GM18951 (cell line): ENCODE data around the gene RSBN1.

Source experiments
- POLR2A ChIP-seq: IDR thresholded peaks from 4 replicates; pipeline ENCODE4 v1.6.1; 2011; ENCODE audit warnings: mild to moderate bottlenecking; ENCODE audit not compliant: insufficient read length, insufficient read depth; ENCODE audit errors: extremely low read depth
- in situ Hi-C: fragments of 300-500 bp; cut with MboI; formaldehyde crosslinking; loops from one replicate; pipeline ENCODE4 v1.12.0; 2022; ENCODE audit warnings: low sequenced_read_pairs, mixed read lengths, inconsistent platforms; ENCODE audit not compliant: unreplicated experiment

RSBN1 gene

GRCh38 chr1:113846391-113847035 is 34.2 kb upstream of the RSBN1 start:
- in situ Hi-C loops = no loop called here
- TF ChIP-seq POLR2A = no peak

- in situ Hi-C loops = loop anchor here (10.0 kb wide), 1 partner anchor 68 kb away; the partner anchor contains the start of genes AP4B1 and DCLRE1B
- TF ChIP-seq POLR2A = no peak
Observed at GRCh38 chr1:113836534-113836933, 24.3 kb upstream of the RSBN1 start.

- no peak for TF ChIP-seq POLR2A
- in situ Hi-C loops = loop anchor here (10.0 kb wide), 1 partner anchor 69 kb away; the partner anchor contains the start of genes AP4B1 and DCLRE1B
Observed at GRCh38 chr1:113835686-113836290, 23.5 kb upstream of the RSBN1 start.

- no peak for TF ChIP-seq POLR2A
- in situ Hi-C loops = loop anchor here (10.0 kb wide), 1 partner anchor 70 kb away; the partner anchor contains the start of genes AP4B1 and DCLRE1B
Observed at GRCh38 chr1:113834716-113835115, 22.4 kb upstream of the RSBN1 start.

- TF ChIP-seq POLR2A = no peak
- in situ Hi-C loops = loop anchor here (10.0 kb wide), 1 partner anchor 75 kb away; the partner anchor contains the start of genes AP4B1 and DCLRE1B
Observed at GRCh38 chr1:113830039-113830438, 17.8 kb upstream of the RSBN1 start.

- in situ Hi-C loops = no loop called here
- TF ChIP-seq POLR2A = no peak
Observed at GRCh38 chr1:113821916-113822315, 9.6 kb upstream of the RSBN1 start.

- in situ Hi-C loops = no loop called here
- no peak for TF ChIP-seq POLR2A
Observed at GRCh38 chr1:113818578-113818977, 6.3 kb upstream of the RSBN1 start.

GRCh38 chr1:113813218-113813617 is 942 bp upstream of the RSBN1 start:
- TF ChIP-seq POLR2A = no peak
- in situ Hi-C loops = no loop called here

- TF ChIP-seq POLR2A = no peak
- in situ Hi-C loops = no loop called here
Observed at GRCh38 chr1:113812661-113813135, 422 bp upstream of the RSBN1 start.

- TF ChIP-seq POLR2A = no peak
- in situ Hi-C loops = no loop called here
Observed at GRCh38 chr1:113811156-113811887, 954 bp downstream of the RSBN1 start.

GRCh38 chr1:113809670-113810602 is 2.3 kb downstream of the RSBN1 start:
- in situ Hi-C loops = no loop called here
- no peak for TF ChIP-seq POLR2A

GRCh38 chr1:113808450-113809195 is 3.7 kb downstream of the RSBN1 start:
- in situ Hi-C loops = no loop called here

GRCh38 chr1:113805639-113806038 is 6.6 kb downstream of the RSBN1 start:
- no peak for TF ChIP-seq POLR2A
- in situ Hi-C loops = no loop called here

More at GRCh38 chr1:113808450-113809195, 3.7 kb downstream of the RSBN1 start:
- no peak for TF ChIP-seq POLR2A
